ENCODE results near the gene KDM4D.
"Not testable (repeated sequence)": the region's sequence is repeated elsewhere in the genome, so short reads cannot be mapped to it uniquely, and the experiment has no call there.

The KDM4D gene

DNA sequence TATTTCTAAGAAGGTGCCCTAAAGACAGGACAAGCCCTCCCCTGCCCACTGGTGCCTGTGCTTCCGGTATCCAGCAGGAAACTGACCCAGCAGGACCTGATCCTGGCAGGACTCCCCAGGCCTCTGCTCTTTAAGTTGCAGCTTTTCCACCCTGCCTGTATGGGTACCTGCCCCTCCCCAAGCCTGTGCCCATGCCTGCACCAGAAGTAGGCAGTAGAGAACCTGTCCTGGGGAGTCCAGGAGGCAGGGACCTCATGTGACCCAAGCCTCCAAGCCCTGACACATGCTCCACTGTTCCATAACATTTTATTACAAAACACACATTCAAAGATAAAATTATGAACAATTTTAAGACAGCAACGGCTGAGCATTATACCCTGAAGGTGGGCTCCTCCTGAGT is 14.3 kb upstream of the KDM4D start:
- DNase-seq, result no peak

DNA sequence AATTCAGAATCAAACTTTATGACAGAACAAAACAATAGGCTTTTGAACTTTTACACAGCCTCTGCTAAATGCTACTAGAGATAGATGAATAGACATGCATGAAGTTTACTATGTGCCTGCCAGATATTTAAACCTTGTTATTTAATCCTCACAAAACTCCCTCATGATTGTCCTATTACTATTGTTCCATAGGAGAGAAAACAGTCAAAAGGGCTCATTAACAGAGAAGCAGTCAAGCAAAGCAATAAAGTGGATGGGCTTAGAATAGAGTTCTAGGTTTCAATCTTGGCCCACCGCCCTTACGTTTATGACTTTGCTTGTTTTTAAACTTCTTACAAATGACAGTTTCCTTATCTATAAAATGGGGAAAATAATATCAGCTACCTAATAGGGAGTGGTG is 13.0 kb upstream of the KDM4D start:
- no peak for DNase-seq

DNA sequence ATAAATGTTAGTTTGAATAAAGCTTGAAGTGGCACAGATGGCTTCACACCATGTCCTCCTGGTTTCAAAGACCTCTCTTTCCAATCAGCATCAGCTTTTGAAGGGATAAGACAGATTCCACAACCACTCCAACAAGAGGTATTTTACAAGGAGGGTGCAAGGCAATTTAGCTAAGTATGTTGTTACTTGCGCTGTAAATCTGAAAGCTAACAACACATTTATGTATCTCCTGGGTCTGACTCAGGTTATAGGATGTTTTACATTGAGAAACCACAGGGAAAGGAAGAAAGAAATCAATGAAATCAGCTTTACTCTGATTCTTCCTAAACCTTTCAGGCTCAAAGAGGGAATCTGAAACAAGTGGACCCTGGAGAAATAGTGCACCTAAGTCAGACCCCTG is 12.3 kb upstream of the KDM4D start:
- no peak for DNase-seq

DNA sequence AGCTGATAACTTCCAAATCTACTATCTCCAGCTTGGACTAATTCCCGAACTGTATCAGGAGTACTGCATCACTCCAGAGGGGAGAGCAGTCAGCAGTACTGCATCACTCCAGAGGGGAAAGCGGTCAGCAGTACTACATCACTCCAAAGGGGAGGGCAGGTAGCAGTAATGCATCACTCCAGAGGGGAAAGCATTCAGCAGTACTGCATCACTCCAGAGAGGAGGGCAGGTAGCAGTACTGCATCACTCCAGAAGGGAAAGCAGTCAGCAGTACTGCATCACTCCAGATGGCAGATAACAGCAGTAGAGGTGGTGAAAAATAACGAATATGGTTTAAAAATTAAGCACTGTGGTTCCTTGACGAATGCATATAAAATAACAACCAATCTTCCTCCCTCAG is 8.6 kb upstream of the KDM4D start:
- DNase-seq, result no peak

DNA sequence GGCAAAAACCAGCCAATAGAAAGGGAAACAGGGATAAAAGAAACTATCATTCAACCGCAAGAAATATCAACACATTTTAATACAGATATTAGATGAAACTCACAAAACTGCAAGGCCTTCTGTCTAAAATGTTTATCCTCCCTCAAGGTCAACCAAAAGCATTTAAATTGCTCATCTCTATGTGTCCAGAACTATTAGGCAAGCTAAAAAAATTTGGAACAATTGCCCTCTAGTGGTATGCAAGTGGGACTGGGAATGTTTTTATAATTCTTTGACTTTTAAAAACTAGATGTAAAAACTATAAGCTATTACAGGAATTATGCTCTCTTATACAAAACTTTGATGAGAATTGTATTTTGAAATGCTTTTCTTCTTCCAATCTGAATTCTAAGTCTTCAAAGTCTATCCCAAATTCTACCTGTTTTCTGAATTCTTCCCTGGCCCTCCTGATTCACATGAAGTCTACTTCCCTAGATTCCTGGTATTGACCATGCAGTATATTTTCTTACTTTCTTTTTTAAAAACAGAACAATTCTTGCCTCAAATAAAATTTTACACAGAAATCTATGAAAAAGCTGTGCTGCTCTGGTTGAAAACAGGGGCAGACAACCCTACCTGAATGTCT is 5.1 kb upstream of the KDM4D start:
- no peak for DNase-seq

DNA sequence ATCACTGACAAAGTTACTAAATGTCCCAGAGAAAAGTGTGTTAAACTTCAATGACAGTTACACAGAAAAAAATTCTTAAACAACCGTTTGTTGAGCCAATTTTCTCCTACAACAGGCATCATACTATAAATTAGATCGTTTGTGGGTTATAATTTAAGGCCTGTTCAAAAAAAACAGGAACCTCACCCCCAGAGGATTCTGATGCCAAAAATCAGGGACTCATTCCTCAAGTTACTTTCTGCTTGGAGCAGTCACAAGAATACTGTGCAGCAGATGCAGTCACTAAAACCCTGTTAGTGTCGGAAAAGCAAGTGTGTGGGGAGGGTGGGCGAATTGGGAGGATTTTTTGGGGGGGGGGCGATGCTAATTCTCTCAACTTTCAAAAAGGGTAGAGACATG is 810 bp upstream of the KDM4D start:
- DNase-seq, result no peak

DNA sequence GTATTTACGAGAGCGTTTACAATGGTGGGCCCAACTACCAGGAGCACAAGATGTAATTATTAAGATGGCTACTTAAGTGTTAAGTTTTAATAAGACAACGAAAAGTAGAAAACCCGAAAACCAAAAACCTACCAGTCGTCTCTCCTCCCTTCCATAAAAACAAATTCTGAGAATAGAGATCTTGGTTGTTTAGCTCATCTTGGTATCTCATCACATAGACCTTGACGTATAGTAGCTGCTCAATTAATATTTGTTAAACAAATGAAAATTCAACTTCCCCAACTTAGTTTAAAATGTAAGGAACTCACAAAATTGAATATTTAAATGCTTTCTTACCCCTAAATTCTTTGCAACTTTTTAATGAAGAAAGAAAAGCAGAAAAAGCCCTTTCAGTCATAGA is 669 bp downstream of the KDM4D start:
- DNase-seq, result no peak

DNA sequence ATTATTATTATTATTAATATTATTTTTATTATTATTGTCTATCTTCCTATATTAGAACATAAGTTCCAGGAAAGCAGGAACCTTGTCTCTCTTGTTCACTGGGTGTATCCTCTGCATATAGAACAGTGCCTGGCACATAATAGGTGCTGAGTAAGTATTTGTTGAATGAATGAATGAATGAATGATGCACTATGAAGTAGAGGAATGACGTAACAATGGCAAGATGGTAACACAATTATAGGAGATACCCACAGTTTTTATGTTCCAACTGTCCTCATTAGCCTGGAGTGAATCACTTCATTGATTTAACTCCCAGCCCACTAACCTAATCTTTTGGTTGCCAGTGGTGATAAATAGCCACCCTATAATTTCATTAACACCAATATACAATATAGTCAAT is 2.1 kb downstream of the KDM4D start:
- no peak for DNase-seq

DNA sequence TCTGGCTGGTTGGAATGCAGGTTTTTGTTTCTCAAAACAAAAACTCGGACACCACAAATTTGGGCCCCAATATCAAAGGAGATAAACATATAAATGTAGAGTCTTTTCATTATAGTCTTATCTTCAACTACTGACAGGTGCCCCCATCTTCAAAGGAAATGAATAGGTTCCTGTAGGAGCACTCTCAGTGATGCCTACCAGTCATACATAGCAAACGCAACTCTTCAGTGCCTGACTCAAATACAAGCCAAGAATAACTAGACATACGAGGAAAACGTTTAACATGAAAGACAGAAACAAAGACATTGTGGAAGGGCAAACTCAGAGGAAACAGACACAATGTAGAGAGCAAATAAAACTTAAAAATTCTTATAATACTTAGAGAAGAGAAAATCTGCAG is 13.9 kb downstream of the KDM4D start:
- no peak for DNase-seq

DNA sequence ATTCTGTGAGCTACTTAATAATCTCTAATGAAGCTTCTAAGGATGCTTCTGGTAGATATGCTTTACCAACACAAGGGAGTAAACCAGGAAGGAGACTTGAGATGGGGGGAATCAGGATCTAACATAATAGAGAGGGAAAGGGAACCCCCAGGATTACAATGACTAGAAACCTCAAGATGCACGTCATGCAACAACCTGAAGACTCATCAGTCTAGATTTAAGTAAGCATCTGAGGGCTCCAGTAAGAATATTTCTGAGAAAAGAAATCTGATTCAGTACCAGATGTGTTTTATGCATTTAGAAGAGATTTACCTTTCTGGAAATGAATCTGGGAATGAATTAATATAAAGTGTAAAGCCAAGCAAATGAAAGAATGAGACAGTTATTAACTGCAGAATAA is 15.2 kb downstream of the KDM4D start:
- no peak for DNase-seq

DNA sequence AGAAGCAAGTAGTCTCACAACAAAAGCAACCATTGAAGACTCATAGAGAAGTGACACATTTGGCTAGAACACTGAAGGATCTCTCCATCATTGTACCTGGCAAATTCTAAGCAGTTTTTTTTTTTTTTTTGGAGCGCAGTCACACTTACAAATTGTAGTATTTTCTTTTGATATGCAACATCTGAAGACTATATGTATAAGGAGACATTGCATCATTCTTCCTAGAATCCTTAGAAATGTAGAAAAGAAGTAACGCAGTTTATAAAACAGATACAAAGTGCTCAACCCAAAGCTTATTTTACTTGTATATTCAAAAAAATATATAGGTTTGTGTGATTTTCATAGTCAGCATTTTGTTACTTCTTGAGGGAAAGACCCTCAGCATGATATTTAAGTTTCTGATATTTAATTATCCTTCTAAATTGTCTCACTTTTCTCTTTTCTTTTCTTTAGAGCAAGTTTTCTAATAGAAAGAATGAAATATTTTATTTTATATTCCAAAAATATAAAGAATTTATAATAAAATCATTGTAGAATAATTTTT is 20.0 kb downstream of the KDM4D start:
- DNase-seq, result no peak

DNA sequence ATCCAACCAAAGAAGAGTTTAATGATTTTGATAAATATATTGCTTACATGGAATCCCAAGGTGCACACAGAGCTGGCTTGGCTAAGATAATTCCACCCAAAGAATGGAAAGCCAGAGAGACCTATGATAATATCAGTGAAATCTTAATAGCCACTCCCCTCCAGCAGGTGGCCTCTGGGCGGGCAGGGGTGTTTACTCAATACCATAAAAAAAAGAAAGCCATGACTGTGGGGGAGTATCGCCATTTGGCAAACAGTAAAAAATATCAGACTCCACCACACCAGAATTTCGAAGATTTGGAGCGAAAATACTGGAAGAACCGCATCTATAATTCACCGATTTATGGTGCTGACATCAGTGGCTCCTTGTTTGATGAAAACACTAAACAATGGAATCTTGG is 23.9 kb downstream of the KDM4D start:
- no peak for DNase-seq

DNA sequence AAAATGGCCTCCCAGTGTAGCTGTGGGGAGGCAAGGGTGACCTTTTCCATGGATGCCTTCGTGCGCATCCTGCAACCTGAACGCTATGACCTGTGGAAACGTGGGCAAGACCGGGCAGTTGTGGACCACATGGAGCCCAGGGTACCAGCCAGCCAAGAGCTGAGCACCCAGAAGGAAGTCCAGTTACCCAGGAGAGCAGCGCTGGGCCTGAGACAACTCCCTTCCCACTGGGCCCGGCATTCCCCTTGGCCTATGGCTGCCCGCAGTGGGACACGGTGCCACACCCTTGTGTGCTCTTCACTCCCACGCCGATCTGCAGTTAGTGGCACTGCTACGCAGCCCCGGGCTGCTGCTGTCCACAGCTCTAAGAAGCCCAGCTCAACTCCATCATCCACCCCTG is 24.8 kb downstream of the KDM4D start:
- no peak for DNase-seq

DNA sequence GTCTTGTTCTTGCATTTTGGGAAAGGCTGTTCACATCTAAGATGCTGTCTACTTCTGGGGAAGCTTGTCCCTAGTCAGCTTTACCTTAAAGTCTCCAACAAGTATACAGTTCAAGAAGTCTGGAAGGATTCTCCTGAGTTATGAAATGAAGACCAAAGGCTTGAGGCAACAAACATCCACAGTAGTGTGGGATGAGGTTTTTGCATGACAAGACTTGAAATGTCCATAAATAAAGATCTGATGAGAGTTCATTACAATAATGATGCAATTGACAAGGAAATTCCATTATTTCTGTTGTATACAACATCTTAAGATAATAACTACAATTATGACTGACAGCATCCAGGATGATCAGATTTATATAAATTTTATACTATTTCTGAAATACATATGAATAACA is 30.2 kb downstream of the KDM4D start:
- no peak for DNase-seq

DNA sequence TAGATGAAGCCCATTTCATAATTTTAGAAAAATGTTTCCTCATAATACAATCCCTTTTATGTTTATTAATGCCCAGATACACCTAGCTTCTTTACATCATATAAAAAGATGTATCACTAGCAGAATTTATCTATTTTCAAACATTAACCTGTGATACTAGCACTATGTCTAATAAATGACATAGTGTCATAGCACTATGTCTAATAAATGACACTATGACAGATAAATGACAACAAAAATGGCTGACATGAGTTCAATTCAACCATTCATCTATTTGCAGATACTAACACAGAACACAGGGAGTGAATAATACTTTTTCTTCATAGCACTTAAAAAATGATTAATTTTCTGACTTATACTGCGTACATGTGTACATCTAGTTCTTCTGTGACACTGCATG is 32.1 kb downstream of the KDM4D start:
- no peak for DNase-seq

DNA sequence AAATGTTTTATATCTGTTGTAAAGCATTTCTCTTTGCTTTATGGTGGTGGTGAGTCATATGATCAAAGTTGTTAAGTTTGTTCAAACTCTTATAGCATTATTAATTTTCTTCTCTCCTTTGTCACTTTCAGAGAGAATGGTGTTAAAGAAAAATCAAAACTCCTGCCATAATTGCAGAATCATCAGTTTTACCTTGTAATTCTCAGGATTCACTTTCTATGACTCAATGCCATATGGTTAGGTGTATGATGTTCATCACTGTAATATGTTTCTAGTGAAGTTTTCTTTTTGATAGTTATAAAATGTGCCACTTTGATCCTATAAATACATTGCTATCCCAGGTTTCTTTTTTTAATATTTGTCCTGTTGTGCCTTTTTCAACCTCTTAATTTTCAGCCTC is 37.9 kb downstream of the KDM4D start:
- no peak for DNase-seq

DNA sequence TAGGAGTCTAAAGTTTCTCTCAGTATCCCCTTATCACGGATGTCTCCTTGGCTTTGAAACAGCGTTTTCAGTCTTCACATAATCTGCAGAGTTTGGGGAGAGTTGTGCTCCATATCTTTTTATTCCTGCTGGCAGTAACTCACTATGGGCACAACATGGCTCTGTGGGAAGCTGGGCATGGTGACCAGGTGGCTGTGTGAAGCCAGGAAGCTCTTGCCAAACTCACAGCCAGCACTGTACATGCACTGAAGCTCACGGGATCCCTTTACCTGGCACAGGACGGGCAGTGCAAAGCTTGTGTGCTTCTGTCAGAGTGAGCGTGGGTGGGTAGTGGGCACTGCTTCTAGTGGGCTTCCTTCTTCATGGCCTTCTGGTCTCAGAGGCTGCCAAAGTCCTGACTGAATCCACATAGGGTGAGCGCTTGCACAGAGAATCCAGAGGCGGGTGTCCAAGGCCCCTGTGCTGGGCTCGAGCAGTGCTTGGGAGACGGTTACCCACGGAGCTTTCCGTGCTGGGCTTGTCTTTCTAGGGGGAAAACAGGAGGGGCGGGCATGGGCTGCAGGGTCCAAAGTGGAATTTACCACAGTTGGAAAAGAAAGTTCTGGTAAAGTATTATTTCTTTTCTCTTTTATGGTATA is 40.8 kb downstream of the KDM4D start:
- DNase-seq, result no peak

DNA sequence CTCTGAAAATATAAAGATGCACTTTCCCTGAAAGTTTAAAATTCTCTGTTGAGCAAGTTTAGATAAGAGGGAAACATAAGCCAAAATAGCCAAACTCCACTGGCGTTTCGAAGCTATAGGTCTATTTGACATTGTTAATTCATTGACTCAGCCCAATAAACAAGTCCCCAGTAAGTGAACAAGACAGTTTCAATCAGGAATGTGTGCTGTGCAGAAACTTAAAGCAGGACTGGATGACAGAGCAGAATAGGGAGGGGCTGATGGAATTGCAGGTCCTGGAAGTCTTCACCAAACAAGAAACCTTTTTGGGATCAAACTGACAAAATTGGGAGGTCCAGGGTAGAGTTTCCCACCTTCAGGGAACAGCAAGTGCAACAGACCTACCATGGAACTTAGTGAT is 42.6 kb downstream of the KDM4D start:
- no peak for DNase-seq

DNA sequence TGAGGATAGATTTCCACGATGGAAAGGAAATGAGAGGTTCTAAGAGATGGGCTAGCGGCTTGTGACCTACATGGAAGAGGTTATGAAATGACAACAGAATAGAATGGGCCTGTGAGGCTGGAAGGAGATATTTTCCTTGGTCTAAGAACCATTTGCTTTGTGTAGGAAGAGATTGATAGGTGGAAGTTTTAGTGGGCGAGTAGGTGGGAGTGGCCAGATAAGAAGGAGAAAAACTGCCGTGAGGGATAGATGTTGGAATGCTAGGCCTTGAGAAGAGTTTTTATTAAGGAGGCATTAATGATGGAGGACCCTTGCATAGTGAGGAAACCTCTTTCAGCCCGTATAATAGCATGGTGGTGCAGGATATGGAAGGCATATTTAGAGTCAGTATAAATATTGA is 48.0 kb downstream of the KDM4D start:
- not testable (repeated sequence) for DNase-seq

DNA sequence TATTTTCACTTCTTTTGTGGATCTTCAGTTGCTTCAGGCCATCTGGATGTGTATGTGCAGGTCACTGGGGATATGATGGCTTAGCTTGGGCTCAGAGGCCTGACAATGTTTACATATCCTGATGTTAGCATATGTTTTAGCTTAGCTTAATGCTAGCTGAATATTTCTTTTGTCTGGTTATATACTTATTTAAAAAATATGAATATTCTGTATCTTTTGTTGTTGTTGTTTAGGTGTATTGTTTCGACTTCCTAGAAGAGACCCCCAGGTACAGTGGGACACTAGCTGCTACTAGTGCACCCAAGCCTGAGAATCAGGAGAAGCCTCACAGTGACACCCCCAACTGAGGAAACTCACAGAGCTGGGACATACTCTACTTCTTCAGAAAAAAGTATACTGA is 51.4 kb downstream of the KDM4D start, which contains the start of gene KDM4E:
KDM4E (plus strand) TSS at position 301 of the 400 bp plus-strand sequence. CDS start 300 bp downstream, outside the sequence.
- DNase-seq, result no peak

DNA sequence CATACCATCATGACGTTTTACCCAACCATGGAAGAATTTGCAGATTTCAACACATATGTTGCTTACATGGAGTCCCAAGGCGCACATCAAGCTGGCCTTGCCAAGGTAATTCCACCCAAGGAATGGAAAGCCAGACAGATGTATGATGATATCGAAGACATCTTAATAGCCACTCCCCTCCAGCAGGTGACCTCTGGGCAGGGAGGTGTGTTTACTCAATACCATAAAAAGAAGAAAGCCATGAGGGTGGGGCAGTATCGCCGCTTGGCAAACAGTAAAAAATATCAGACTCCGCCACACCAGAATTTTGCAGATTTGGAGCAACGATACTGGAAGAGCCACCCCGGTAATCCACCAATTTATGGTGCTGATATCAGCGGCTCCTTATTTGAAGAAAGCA is 52.1 kb downstream of the KDM4D start:
- not testable (repeated sequence) for DNase-seq

DNA sequence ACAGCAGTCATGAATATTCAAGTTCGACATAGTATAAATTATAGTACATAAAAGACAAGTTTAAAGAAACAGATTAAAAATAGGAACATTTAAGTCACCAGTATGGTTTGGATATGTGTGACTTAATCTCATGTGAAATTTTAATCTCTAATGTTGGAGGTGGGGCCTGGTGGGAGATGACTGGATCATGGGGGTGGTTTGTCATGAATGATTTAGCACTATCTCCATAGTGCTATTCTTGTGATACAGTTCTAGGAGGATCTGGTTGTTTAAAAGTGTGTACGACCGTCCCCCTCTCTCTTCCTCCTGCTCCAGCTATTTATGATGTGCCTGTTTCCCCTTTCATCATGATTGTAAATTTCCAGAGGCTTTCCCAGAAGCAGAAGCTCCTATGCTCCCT is 54.8 kb downstream of the KDM4D start:
- DNase-seq, result no peak

DNA sequence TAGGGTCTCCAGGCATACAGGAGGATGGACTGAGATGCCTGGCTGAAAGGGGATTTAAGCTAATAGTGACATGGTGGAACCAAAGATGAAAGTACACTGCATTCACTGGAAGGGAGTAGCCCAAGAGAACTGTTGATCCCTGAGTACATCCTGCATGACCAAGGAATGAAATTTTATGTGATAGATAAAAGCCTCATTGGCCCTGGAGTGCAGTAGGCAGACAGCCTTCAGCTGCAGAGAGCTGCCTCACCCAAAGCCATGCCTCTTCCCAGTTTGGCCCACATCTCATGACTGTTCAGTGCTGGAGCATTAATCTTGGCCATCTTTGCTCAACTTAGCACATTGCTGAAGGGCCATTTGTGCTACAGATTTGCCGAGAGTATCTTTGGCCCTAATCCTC is 59.5 kb downstream of the KDM4D start:
- DNase-seq, result no peak

DNA sequence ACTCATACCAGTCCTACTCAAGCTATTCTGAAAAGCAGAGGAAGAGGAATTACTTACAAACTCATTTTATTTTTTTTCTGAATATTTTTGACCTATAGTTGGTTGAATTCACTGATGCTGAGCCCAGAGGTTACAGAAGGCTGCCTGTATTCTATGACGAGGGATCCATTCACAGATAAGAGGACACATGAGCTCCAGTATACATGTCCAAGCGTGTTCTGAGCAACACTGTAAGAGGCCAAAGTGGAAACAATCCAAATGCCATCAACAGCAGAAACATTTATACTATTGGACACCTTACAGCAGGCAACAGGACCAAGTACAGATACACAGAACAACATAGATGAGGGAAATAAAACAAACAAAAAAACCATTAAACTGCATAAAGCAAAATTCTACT is 61.8 kb downstream of the KDM4D start:
- no peak for DNase-seq

Measured in NCI-H2029 treated with DMSO at 0.1 percent for 48 hours (cell line).